A549 (cell line): ENCODE results near the gene TIMMDC1.

ENCODE experiments used
- CBX2 ChIP-seq: fragments of 200-600 bp; sonication (generic); IDR thresholded peaks from 2 replicates; pipeline ENCODE4 v1.6.1; 2016; ENCODE audit warnings: low read depth, mild to moderate bottlenecking, borderline replicate concordance
- CTCF ChIP-seq: fragments of >200 bp; sonication (Bioruptor Twin); formaldehyde crosslinking; IDR thresholded peaks from 3 replicates; pipeline ENCODE4 v1.5.1; 2016
- EP300 ChIP-seq, 2 experiments: fragments of >200 bp; sonication (Bioruptor Twin); formaldehyde crosslinking; IDR thresholded peaks; 2 replicates in 1 of 2; 3 replicates in 1 of 2; pipeline ENCODE4 v1.6.1; 2016 to 2017
- PBX3 ChIP-seq: IDR thresholded peaks from 2 replicates; pipeline ENCODE4 v1.6.1; 2012
- POLR2A ChIP-seq: IDR thresholded peaks from 2 replicates; pipeline ENCODE4 v1.6.1; 2012; ENCODE audit warnings: mild to moderate bottlenecking, low read length
- TF ChIP-seq, protein P1 (sequence below): IDR thresholded peaks from 2 replicates; pipeline ENCODE4 v1.6.1; 2012

DNA sequence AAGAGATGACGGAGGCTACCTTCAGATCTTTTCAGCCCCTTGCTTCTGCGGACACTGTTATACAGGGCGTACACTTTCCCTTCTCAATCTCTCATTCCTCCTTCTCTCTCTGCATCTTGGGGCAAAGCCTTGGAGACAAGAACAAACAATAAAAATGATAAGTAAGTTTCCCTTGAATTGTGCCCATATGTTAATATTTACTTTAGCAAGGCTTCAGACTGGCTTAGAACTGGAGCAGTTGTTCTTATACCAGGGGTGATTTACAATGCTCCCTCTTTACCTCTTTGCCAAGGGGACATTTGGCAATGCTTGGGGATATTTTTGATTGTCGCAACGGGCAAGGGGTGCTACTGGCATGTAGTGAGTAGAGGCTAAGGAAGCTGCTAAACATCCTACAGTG is 29.4 kb downstream of the TIMMDC1 start:
- TF ChIP-seq, protein P1, sequence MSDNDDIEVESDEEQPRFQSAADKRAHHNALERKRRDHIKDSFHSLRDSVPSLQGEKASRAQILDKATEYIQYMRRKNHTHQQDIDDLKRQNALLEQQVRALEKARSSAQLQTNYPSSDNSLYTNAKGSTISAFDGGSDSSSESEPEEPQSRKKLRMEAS = no peak
- TF ChIP-seq CBX2 = no peak
- no peak for TF ChIP-seq EP300 (IDR thresholded peaks at IDR 0.05)
- no peak for TF ChIP-seq CTCF
- TF ChIP-seq PBX3 = no peak
- no peak for TF ChIP-seq POLR2A
